Thyroid gland (tissue), 4 donors: Measurements from ENCODE around the gene IFT43.

Experiments used
- CTCF ChIP-seq, 6 experiments: fragments of 200-600 bp in 3 of 6; fragments of 450-650 bp in 3 of 6; sonication (generic) in 3 of 6; IDR thresholded peaks; one replicate each; pipeline ENCODE4 v1.5.1; 2016 to 2019; ENCODE audit warnings: antibody characterized with exemption in 6 of 6, mild to moderate bottlenecking in 2 of 6, inconsistent platforms in 1 of 6, moderate library complexity in 1 of 6
- POLR2A ChIP-seq, 2 donors: fragments of 450-650 bp; IDR thresholded peaks; one replicate each; pipeline ENCODE4 v1.6.1; 2017; ENCODE audit warnings: antibody characterized with exemption in 2 of 2, mild to moderate bottlenecking in 2 of 2, moderate library complexity in 1 of 2

- TF ChIP-seq CTCF (IDR thresholded peaks at IDR 0.05) (no peak), POLR2A (IDR thresholded peaks at IDR 0.05) (no peak)
Measured at GRCh38 chr14:76007852-76008251, 22.3 kb downstream of the IFT43 start.
